Measurements from ENCODE around the gene IGF2BP1. TPM values are rescaled to one million over a fixed set of nuclear protein-coding genes. Genes with fewer than 3 reads are reported as not detected.
"Not testable (repeated sequence)": the region's sequence is repeated elsewhere in the genome, so short reads cannot be mapped to it uniquely, and the experiment has no call there.

The IGF2BP1 gene
- total and polyA plus RNA-seq, 7 donors, result 0.14 to 0.36 (median 0.20) TPM; not detected in 4

DNA sequence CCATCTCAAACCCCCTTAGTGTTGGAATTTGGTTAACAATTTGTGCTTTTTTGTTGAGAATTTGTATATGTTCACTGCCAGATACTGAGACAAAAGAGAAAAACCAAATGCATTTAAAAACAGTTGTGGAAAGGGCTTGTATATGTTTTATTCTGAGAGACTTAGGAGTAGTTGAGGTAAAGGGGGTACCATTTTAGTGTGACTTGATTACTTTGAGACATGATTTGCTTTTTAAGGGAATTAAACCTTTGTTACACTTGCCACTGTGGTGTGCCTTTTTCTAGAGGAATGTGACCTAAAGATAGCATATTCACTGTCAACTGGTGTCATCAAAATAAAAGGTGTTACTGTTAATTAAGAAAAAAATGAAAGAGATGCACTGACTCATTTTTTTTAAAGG is 4.5 kb downstream of the IGF2BP1 start:
- intact Hi-C loops (cut with DNase I), result no loop called here
- no peak for DNase-seq
- TF ChIP-seq POLR2AphosphoS5 (IDR thresholded peaks at IDR 0.05) (peak in 1 of 4 donors; percentile 14), EP300 (IDR thresholded peaks at IDR 0.05) (no peak)
- Histone ChIP-seq H3K27me3 (peaks cover 65 to 100% (median 90%) of the 10 kb centered on the region in 3 donors), H3K36me3 (no peaks in the 10 kb centered on the region), H3K9me3 (no peaks in the 10 kb centered on the region), H3K4me3 (no peak overlapping the region), H3K27ac (no peak overlapping the region), H3K4me1 (peaks cover 0 to 20% (median 15%) of the 10 kb centered on the region in 4 donors)

DNA sequence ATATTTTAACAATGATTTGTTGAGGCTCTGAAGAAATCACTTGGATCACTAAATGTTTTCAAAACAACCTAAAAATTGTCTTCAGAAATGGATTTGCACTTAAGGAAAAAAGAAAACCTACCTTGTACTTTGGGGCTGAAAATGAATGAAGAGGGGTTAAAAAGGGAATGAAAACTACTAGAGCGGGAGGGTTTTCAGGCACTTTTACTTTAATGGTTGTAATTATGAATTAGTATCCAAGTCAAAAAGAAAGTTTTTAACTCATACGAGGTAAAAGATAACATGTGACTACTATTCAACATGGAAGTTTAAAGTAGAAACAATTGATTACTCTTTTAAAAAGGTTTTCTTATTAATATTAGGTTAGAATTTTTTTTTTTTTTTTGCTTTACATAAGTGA is 5.1 kb downstream of the IGF2BP1 start:
- H3K27ac ChIP-seq, result no peak overlapping the region
- intact Hi-C loops (cut with DNase I), result no loop called here
- peaks cover 60 to 100% (median 90%) of the 10 kb centered on the region in 3 donors for H3K27me3 ChIP-seq
- no peaks in the 10 kb centered on the region for H3K9me3 ChIP-seq
- H3K4me3 ChIP-seq, result no peak overlapping the region
- H3K4me1 ChIP-seq, result peaks cover 0 to 14% (median 10%) of the 10 kb centered on the region in 4 donors
- TF ChIP-seq, protein P1, sequence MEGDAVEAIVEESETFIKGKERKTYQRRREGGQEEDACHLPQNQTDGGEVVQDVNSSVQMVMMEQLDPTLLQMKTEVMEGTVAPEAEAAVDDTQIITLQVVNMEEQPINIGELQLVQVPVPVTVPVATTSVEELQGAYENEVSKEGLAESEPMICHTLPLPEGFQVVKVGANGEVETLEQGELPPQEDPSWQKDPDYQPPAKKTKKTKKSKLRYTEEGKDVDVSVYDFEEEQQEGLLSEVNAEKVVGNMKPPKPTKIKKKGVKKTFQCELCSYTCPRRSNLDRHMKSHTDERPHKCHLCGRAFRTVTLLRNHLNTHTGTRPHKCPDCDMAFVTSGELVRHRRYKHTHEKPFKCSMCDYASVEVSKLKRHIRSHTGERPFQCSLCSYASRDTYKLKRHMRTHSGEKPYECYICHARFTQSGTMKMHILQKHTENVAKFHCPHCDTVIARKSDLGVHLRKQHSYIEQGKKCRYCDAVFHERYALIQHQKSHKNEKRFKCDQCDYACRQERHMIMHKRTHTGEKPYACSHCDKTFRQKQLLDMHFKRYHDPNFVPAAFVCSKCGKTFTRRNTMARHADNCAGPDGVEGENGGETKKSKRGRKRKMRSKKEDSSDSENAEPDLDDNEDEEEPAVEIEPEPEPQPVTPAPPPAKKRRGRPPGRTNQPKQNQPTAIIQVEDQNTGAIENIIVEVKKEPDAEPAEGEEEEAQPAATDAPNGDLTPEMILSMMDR (IDR thresholded peaks at IDR 0.05), result no peak
- TF ChIP-seq EP300 (IDR thresholded peaks at IDR 0.05), result no peak
- TF ChIP-seq POLR2A (IDR thresholded peaks at IDR 0.05), result no peak
- no peak for TF ChIP-seq POLR2AphosphoS5 (IDR thresholded peaks at IDR 0.05)
- no peaks in the 10 kb centered on the region for H3K36me3 ChIP-seq
- DNase-seq, result no peak
- 53 to 87% methylated on average over 2 of the region's 2 CpGs for WGBS, 2 donors

DNA sequence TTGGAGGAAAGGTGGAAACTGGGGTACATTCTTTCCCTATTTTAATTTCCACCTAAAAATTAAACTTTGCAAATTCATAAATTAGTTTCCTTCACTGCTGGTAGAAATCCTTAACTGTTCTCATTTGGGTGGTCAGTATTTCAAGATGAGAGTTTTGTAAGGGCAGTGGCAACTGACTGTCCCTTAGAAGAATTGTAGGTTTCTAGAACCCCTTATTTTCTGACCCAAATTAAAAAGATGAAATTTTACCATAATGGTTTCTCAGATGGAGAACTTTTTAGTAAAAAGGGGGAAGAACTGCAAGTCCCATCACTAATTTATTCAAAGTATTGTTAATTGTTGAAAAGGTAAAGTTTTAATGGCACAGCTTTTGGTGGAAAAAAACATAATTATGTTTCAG is 5.6 kb downstream of the IGF2BP1 start:
- intact Hi-C loops (cut with DNase I), result no loop called here
- DNase-seq, result no peak
- Histone ChIP-seq H3K4me3 (no peak overlapping the region), H3K36me3 (no peaks in the 10 kb centered on the region), H3K9me3 (no peaks in the 10 kb centered on the region), H3K27me3 (peaks cover 56 to 100% (median 86%) of the 10 kb centered on the region in 3 donors), H3K4me1 (peaks cover 0 to 9% (median 6%) of the 10 kb centered on the region in 4 donors), H3K27ac (no peak overlapping the region)
- TF ChIP-seq, protein P1 (IDR thresholded peaks at IDR 0.05), result no peak
- TF ChIP-seq POLR2A (IDR thresholded peaks at IDR 0.05) (no peak), EP300 (IDR thresholded peaks at IDR 0.05) (no peak), POLR2AphosphoS5 (IDR thresholded peaks at IDR 0.05) (no peak)

DNA sequence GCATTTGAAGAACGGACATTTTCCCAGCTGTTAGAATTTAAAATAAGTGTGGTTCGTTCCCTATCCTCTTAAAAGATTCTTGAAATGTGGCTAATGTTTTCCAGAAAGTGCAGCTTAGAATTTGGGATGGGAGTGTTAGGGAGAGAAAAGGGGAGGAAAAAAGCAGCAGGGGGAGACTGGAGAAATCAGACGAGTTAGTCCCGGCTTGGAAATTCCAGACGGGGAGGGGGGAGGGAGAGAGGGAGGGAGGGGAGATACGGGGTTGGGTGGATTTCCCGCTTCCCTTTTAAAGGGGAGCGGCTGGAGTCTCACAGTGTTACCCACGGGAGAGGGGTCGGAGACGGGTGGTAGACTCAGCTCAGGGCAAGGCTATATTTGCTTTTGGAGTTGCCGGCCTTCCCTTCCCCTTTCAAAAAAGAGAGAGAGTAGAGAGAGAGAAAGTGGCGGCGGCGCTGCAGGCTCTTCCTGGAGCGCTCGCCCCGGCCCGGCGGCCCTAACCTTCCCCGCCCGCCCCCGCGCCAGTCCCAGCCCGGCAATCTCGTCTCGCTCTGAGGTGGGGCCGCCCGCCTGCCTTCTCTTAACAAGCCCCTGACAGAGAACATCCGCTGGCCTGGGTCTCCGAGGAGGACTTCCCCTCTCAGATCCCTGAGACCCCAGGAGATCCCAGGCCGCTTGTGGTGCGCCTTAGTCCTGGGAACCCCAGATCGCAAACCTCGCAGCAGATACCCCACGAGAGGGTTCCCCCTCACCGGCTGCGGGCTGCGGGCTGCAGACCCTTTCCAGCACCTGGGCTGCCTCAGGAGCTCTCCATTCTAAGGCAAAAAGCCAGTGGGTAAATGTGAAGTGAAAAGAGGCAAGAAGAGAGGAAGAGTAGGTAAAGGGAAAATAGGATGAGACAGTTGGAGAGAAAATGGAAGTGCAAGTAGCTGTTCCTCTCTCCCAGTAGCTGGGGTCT is 6.6 kb downstream of the IGF2BP1 start:
- intact Hi-C loops (cut with DNase I), result no loop called here
- peaks cover 45 to 95% (median 79%) of the 10 kb centered on the region in 3 donors for H3K27me3 ChIP-seq
- WGBS, 2 donors, result 9 to 17% methylated on average over 39 of the region's 39 CpGs
- TF ChIP-seq, protein P1 (IDR thresholded peaks at IDR 0.05), result no peak
- TF ChIP-seq EP300 (IDR thresholded peaks at IDR 0.05), result no peak
- TF ChIP-seq POLR2A (IDR thresholded peaks at IDR 0.05), result no peak
- TF ChIP-seq POLR2AphosphoS5 (IDR thresholded peaks at IDR 0.05), result no peak
- no peaks in the 10 kb centered on the region for H3K4me1 ChIP-seq
- no peak overlapping the region for H3K4me3 ChIP-seq
- H3K27ac ChIP-seq, result no peak overlapping the region
- H3K36me3 ChIP-seq, result no peaks in the 10 kb centered on the region
- H3K9me3 ChIP-seq, result no peaks in the 10 kb centered on the region
- DNase-seq, result no peak

DNA sequence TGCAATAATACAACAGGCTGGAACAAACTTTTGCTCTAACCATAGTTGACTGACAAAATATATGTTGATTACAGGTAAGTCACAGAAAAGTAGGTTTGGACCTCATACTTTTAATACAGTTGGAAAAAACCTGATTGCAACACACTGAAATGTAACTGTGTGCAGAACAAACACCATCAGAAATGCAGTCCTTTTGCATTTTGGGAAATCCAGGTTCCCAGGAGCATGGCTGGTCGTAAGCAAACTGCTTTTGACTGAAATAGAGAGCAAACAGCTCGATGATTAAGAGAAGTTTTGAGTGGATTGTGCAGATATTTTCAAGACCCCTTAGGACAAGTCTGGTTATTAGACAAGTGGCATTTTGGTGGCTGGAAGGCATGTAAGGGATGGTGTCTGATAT is 8.0 kb downstream of the IGF2BP1 start:
- Histone ChIP-seq H3K4me1 (no peaks in the 10 kb centered on the region), H3K36me3 (no peaks in the 10 kb centered on the region), H3K27me3 (peaks cover 44 to 95% (median 78%) of the 10 kb centered on the region in 3 donors), H3K27ac (no peak overlapping the region), H3K4me3 (no peak overlapping the region), H3K9me3 (no peaks in the 10 kb centered on the region)
- DNase-seq, result no peak
- WGBS, 2 donors, result 56 to 78% methylated on average over 2 of the region's 2 CpGs
- intact Hi-C loops (cut with DNase I), result no loop called here
- TF ChIP-seq, protein P1 (IDR thresholded peaks at IDR 0.05), result no peak
- TF ChIP-seq EP300 (IDR thresholded peaks at IDR 0.05) (no peak), POLR2A (IDR thresholded peaks at IDR 0.05) (no peak), POLR2AphosphoS5 (IDR thresholded peaks at IDR 0.05) (no peak)

DNA sequence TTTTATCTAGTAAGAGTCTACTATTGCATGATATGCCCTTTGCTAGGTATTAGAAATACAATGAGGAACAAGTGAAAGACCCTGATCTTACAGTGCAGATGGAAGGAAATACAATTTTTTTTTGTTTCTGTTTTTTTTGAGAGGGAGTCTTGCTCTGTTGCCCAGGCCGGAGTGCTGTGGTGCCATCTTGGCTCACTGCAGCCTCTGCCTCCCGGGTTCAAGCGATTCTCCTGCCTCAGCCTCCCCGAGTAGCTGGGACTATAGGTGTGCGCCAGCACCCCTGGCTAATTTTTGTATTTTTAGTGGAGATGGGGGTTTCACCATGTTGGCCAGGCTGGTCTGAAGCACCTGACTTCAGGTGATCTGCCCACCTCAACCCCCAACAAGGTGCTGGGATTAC is 11.7 kb downstream of the IGF2BP1 start:
- H3K4me1 ChIP-seq; H3K27ac ChIP-seq; H3K4me3 ChIP-seq; H3K36me3 ChIP-seq; H3K9me3 ChIP-seq; intact Hi-C loops (cut with DNase I); DNase-seq: not testable (repeated sequence)
- H3K27me3 ChIP-seq, result peaks cover 25 to 95% (median 72%) of the 10 kb centered on the region in 3 donors
- WGBS, 2 donors, result 93 to 97% methylated on average over 5 of the region's 5 CpGs

Data from sigmoid colon (tissue), 7 donors.